HG03066 (cell line): ENCODE measurements around the gene DCAF17.
"Not testable (repeated sequence)": the region's sequence is repeated elsewhere in the genome, so short reads cannot be mapped to it uniquely, and the experiment has no call there.

Experiments used
- ATAC-seq: cut with Tn5 transposase; IDR thresholded peaks from one replicate; pipeline ENCODE4 v1.9.1; 2021; ENCODE audit warnings: low read depth; ENCODE audit not compliant: unreplicated experiment

DCAF17 gene

DNA sequence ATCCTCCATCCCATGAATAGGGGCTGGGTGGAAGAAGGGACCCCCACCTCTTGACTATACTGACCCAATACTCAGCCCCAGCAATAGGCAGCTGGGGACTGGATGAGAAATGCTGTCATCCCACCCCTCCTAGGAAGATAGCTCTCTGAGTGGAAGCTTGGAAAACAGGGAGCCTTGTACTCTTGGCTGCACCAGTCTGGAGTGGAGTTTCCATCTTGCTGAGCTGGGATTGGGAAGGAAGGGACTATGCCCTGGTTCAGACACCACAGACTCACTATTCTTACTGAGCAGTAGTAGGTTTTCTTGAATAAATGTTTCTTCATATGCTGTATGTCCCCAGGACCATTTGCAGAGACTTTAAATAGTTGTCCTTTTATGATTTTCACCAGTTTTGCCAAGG lies 7.4 kb downstream of the DCAF17 start:
- ATAC-seq = no peak

DNA sequence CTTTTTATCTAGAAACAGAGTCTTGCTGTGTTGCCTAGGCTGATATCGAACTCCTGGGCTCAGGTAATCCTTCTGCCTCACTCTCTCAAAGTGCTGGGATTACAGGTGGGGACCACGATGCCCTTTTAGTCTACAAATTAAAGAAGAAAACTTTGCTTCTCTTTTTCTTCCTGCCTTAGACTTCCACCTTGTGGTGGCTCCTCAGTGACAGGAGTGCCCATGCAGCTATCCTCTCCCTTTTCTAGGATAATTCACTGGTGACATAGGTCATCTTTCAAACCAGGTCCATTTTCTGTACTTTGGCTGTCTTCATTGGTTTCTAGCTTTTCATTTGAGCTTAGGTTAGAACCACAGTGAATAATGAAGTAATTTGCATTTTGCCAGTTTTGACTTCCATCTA lies 13.6 kb downstream of the DCAF17 start:
- no peak for ATAC-seq

DNA sequence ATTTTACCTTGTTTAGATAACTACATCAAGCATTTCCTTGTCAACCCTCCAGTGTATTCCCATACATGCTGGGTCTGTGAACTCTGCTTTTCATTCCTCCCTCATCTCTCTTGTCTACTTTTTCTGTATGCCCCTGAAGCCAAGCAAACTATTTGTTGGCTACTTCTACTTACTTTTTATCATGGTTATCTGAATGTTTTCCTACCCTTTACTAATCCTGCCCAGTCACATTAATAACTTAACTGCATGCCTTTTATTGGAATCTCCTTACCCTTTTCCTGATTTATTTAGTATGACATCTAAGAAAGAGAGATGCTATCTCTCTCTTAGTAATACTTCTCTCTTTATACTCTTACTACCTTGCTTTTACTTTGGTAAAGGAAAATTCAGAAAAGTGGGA lies 17.0 kb downstream of the DCAF17 start:
- no peak for ATAC-seq

DNA sequence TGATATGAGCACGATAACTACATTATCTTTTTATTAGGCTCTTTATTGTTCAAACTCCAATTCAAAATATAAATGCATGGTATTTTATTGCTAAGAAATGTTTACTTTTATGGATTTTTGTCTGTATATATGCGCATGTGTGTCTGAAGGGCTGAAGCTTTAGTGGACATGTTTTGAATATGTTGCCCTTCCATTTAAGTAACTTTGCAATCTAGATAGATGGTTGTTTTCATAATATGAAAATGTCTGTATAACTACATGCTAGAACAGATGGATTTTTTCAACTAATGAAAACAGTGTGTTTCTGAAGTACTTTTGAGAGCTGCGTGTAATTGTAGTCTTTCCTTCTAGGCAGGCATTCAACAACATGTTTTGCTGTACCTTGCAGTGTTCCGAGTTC lies 18.7 kb downstream of the DCAF17 start:
- no peak for ATAC-seq

DNA sequence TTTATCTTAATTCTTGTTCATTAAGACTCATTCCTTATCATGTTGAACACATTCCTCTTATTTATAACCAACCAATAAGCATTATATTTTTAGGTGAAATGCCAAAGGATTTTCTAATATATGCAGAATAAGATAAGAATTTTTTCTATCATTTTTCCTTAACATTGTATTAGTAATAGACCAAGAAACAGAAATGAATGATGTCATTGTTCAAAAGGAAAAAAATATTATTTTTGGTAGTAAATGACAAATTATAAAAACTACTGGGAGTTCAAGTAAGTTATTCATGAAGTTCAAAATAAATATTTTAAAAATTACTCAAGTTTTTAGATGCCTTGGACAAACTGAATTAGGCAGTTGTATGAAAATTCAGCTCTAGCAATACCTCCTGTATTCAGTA lies 25.5 kb downstream of the DCAF17 start:
- no peak for ATAC-seq

DNA sequence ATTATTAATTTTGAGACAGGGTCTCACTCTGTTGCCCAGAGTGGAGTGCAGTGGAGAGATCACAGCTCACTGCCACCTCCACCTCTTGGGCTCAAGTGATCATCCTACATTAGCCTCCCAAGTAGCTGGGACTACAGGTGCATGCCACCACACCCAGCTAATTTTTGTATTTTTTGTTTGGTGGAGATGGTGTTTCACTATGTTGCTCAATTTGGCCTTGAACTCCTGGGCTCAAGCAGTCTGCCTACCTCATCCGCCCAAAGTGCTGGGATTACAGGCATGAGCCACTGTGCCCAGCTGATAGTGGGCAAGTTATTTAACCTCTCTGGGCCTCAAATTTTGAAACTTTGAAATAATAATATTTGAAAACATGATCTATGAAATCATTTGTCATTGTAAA lies 26.5 kb downstream of the DCAF17 start:
- no peak for ATAC-seq

DNA sequence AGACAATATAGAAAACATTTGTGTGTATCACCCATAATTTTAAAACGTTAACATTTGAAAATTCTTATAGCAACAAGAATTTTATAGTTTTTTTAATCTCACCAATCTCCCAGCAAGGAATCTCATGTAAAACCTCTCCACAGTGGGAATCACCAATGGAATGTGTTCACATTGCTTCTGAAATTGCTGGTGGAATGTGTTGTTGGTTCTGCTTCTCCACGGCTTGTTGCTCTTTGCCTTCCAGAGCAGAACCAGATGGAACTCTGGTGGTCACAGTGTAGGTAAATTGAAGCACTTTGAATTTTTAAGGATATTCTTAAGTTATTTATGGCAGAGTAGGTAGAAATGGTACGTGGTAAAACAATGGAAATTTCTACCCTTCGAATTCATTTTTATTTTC lies 35.1 kb downstream of the DCAF17 start:
- ATAC-seq = no peak

DNA sequence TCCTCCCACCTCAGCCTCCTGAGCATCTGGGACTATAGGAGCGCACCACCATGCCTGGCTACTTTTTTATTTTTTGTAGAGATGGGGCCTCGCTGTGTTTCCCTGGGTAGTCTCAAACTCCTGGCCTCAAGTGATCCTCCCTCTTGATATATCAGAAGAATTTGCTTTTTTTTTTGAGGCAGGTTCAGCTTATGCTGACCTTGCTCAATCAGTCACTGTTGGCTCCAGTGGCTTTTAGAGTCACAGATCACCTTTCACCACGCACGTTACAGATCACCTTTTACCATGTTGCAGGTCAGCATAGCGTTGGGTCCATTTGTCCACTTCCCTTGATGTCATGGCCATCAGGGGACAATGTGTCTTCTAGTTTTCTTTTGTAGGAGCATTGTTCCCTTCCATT lies 36.1 kb downstream of the DCAF17 start:
- ATAC-seq = no peak

DNA sequence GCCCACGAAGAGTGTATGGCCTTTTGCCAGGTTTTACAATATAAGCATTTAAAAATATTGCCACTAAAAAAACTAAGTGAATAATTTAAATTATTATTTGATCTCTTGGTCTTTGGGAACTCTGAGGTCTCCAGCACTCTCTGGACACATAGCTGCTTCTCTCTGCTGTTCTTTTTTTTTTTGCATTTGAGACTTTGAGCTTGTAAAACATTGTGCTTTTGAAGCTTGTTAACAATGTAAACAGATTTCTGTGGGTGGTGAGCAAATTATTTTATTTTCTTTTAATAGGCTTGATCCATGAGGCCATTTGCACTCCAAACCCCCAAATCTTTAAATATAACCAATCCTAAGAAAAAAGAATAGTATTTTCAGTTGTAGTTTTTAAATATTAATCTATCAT lies 42.0 kb downstream of the DCAF17 start:
- no peak for ATAC-seq

DNA sequence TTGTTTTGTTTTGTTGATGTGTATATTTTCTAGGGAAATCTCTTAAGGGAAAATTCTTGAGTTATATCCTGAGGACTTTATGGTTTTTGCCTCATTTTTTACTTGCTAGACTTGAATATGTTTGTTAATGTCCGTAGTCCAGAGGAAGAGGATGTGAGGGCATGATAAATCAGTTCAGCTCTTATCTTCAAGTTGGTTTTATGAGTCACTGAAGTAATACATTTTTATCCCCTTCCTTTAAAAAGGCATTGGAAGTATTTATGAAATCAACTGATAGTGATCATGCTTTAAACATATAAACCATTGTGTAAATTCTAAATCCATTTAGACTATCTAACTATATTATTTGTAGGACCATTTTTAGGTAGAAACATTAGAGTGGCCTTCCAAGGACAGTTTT lies 44.3 kb downstream of the DCAF17 start:
- no peak for ATAC-seq

DNA sequence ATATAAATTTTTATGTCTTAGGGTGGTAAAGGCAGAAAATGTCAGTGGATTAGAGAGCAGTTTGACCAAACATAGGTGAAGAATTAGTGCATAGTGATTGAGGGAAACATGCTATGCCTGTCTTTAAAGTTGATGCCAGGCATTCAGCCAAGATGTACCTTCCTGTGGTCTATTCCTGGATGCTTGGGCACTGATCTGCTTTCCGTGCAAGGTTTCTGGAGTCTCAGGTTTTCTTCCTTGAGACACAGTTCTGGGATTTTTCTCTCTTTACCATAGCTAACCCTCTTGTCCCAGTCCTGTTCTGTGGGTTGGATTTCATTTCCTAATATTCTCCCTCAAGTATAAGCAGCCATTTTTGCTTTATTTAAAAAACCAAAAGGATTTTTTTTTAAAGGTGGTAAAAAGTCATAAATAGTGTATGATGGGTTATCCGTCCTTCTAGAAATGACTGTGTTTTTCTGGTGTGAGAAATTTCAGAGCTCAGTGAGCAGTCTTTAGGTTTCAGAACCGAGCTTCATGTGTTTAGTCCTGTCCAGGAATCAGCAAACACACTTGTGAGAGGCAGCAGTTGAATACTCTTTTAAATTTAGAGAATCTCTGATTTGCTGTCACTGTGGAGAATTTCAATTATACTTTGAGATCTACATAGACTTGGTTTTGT lies 45.3 kb downstream of the DCAF17 start:
- ATAC-seq = no peak

DNA sequence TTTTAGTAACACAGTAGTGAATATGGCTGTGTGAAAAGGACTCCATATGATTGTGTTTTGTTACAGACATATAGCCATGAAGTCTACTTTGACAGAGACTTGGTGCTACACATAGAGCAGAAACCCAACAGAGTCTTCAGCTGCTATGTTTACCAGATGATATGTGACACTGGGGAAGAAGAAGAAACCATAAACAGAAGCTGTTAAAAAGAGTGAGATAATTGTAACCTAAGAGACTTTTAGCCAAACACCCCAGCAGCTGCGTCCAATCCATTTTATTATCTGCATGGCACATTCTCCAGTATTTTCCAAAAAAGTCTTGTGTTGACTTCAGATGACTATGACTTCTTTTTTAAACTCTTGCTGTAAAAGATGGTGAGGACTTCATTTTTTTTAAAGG lies 46.9 kb downstream of the DCAF17 start:
- ATAC-seq = no peak

DNA sequence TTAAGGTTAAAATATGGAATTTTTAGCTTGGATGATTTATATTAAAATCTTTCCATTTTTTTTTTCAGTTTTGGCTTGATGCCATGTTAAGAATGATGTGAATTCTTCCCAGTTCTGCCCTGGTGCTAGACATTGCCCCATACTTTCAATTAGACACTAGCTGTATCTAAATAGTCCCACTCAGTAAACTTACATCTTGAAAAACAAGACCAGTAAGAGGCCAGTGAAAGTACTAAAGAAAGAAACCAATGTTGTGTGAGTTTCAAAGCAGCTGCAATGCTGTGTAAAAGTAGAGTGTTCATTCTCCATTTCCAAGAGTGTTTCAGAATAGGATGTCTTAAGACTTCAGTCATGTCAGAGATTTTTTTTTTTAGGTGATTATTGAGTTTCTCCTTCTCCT lies 48.3 kb downstream of the DCAF17 start:
- ATAC-seq = no peak

DNA sequence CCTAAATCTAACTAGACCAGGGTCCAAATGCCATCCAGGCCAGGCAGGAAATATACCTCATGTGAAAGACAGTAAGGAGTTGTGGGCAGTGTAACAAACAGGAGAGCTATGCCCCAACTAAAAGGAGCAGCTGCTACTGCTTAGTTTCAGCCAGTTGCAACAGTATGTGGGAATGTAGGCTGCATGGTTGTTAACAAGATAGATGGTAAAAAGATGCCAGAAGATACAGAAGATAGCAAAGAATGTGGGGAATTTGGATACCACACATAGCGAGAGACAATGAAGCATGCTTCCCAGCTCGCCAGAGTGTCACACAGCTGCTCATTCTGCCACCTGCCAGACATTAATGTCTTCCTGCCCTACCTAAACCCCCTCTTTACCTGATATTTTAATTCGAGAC lies 48.9 kb downstream of the DCAF17 start:
- no peak for ATAC-seq

DNA sequence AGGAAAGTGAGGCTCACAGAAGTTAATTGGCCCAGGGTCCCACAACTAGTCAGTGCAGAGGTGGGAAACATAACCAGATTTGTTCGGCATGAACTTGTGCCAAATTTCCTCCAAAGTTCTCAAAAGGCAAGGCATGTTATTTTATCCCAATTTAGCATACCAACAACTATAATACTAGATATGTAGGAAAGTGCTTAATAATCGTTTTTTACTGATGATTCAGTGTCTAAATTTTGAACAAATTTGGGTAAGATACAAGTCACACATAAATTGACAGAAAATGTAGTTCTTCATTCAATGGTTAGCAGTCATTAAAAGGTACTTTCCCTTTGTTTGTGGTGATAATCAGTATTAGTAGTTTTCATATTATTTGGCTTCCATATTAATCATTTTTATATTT lies 49.8 kb downstream of the DCAF17 start:
- ATAC-seq = no peak

DNA sequence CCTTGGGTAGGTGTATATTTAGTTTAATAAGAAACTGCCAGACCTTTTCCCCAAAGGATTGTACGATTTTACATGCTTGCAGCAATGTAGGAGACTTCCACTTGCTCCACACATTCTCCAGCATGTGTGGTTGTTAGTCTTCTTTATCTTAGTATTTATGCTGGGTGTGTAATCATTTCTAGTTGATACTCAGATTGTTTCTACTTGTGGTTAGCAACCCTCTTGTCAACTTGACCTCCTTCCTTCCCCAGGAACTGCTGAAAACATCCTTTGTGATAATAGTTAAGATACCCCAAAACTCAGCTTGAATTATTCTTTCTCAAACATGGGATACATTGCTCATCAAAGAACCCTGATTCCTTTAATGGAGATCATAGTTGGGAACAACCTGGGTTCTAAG lies 51.1 kb downstream of the DCAF17 start:
- no peak for ATAC-seq

DNA sequence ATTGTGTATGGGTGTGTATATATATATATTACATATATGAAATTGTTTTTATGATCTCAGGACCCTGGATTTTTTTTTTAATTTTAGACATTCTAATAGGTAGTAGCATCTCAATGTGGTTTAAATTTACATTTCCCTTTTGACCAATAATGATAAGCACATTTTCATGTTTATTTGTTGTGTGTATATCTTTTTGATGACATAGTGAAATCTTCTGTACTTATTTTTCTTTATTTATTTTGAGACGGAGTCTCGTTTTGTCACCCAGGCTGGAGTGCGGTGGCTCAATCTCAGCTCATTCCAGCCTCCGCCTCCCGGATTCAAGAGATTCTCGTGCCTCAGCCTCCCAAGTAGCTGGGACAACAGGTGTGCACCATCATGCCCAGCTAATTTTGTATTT lies 53.2 kb downstream of the DCAF17 start:
- no peak for ATAC-seq

DNA sequence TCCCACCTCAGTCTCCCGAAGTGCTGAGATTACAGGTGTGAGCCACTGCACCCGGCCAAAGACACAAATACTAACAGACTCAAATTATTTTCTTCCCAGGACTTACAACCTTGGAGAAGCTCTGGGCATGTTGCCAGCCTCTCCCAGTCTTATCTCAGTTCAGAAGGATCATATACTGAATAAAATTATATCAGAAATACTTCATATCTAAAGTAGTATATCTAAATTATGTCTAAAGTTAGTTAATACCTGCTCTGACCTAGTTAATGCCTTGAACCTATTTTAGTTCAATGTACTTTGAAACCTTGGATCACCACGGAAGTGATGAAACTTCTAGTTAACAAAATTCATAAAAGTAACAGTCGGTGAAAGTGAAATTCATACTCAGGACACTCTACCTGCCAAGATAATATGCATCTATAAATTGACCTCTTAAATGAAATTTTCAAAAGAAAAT lies 53.8 kb downstream of the DCAF17 start:
- no peak for ATAC-seq

DNA sequence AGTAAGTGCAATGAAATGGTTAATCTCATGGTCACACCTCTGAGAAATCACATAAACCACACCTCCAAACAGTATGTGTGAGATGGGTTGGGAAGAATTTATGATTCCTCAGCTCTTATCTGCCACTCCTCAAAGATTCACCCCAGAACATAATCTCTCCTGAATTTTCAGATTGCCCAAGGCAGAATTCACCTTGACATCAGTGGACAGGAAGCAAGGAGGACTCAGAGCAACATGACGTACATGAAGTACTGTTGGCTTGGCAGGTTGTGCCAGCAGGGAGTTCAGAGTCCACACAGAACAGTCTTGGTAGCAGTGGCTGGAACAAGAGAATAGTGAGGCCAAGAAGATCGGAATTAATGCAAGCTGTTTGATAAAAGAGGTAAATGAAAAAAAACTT lies 56.6 kb downstream of the DCAF17 start:
- ATAC-seq = no peak

DNA sequence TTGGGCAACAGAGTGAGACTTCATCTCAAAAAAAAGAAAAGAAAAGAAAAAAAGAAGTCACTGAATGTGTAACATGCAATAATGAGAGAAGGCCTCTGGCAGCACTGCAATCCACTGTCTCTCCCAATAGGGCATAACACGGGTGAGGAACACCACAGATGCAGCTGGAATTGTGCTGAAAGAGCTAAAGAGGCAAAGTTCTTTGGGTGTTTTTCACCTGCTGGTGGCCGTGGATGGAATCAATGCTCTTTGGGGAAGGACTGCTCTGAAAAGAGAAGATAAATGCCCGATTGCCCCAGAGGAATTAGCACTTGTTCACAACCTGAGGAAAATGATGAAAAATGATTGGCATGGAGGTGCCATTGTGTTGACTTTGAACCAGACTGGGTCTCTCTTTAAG lies 57.3 kb downstream of the DCAF17 start:
- no peak for ATAC-seq

DNA sequence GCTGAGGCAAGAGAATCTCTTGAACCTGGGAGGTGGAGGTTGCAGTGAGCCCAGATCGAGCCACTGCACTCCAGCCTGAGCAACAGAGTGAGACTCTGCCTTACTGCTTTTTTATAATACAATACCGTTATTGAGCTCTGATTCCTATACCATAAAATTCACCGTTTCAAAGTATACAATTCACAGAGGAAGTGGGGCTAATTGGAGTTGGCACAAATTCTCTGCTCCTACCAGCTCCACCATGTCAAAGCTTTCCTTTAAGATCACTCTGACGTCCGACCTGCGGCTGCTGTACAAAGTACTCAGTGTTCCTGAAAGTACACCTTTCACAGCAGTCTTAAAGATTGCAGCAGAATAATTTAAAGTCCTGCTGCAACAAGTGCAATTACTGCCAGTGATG lies 58.6 kb downstream of the DCAF17 start:
- ATAC-seq = no peak

DNA sequence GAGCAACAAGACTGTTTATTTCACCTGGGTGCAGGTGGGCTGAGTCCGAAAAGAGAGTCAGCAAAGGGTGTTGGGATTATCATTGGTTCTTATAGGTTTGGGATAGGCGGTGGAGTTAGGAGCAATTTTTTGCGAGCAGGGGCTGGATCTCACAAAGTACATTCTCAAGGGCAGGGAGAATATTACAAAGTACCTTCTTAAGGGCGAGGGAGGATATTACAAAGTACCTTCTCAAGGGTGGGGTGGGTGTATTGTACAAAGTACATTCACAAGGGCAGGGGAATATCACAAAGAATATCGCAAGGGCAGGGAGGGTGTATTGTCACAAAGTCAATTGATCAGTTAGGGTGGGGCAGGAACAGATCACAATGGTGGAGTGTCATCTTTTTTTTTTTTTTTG lies 63.6 kb downstream of the DCAF17 start:
- ATAC-seq = not testable (repeated sequence)

DNA sequence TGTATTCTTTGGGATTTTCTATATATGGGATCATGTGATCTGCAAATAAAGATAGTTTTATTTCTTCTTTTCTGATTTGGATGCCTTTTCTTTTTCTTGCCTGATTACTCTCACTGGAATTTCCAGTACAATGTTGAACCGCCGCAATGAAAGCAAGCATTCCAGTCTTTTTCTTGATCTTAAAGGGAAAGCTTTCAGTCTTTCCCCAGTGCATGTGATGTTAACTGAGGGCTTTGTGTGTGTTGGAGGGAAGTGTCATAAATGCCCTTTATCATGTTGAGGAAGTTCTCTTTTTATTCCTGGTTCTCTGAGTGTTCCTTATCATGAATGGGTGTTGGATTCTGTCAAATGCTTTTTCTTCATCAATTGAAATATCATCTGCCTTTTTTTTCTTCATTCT lies 71.3 kb downstream of the DCAF17 start:
- no peak for ATAC-seq
